Inferior parietal cortex (tissue), 1 donor: Measurements from ENCODE around the gene LRRN4.
"Not testable (repeated sequence)": the region's sequence is repeated elsewhere in the genome, so short reads cannot be mapped to it uniquely, and the experiment has no call there.

Experiments used
- DNase-seq: peaks from one replicate; pipeline ENCODE4 v3.0.0-alpha.2; 2016; ENCODE audit errors: extremely low spot score

The LRRN4 gene

DNA sequence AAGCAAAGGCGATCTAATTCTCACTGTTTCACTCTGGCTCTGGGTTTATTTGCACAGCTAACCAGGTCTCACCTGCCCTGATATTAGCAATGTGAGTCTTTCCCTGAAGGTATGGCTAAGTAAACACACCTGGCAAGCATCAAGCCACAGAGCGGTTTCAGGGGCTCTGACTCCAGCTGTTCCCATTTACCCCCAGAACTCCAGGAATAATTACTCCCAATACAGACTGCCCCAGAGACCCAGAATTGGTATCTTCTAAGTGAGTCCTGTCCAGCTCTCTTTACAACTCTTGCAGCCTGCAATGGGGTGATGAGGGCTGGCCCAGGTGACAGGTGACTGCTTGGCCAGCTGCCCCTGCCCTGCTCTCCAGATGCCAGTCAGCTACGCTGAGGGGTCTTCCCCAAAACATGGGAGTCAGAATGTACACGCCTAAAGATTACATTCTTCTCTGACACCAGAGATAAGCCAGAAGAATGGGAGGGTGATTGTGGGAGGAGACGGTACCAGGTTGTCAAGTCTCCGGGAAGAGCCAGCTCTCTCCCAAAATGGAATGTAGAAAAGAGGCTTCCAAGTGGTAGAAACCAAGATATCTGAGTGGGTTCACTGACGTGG is 4.9 kb upstream of the LRRN4 start:
- no peak for DNase-seq

DNA sequence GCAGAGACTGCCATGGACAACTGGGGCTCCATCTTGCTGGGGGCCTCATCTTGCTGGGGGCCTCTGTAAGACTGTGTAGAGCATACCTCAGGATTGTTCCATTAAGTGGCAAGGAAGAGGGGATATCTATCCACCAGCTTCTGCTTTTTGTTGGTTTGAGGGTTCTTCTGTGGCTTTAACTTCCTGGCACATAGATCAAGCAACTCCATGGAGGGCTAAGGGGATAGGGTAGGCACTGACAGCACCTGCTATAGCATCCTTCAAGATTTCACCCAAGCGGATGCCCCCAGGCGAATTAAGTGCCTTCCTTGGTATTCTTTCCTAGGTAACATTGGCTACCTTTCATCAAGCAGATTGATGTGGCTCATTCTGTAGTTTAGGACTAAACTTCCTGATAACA is 3.8 kb upstream of the LRRN4 start:
- no peak for DNase-seq

DNA sequence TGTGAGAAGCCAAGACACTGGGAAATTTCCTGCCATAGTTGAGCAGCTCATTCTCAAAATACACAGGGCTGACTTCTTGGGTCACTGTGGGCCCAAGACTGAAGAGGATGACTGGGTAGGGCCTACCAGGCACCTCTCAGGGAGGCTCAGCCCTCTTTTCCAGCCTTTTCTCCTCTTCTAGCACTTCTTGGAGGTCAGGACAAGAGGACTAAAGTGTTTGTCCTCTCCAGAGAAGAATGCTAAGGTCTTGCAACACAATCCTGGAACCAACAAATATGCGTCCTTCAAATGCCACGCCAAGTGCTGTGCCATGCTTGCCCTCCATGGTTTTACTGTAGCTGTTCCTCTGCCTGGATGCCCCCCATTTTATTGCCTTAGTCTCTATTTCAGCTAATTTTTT is 3.3 kb upstream of the LRRN4 start:
- no peak for DNase-seq

DNA sequence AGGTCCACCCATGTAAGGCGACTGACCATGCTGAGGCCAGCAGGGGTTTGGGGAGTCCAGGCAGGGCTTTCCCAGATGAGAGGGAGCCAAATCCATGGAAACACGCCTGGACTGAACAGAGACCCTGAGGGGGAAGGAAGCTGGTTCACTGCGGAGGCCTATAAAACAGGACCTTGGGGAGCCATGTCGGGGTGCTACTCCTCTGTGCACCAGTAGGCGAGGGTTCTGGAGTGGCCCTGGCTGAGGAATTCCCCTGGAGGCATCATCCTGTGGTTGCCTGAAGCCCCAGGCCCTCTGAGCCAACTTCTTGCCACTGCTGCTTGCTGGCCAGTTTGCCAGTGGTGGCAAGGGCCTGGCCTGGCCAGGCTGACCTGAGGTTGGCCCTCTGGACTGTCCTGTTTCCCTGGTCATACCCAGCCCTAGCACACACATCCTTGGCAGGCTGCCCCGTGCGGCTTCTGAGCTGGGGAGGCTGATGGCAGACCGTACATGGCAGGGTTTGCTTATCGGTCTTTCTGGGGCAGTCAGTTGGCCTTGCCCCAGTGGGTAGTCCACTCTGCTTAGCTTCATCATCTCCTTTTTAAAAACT is 2.2 kb upstream of the LRRN4 start:
- no peak for DNase-seq

DNA sequence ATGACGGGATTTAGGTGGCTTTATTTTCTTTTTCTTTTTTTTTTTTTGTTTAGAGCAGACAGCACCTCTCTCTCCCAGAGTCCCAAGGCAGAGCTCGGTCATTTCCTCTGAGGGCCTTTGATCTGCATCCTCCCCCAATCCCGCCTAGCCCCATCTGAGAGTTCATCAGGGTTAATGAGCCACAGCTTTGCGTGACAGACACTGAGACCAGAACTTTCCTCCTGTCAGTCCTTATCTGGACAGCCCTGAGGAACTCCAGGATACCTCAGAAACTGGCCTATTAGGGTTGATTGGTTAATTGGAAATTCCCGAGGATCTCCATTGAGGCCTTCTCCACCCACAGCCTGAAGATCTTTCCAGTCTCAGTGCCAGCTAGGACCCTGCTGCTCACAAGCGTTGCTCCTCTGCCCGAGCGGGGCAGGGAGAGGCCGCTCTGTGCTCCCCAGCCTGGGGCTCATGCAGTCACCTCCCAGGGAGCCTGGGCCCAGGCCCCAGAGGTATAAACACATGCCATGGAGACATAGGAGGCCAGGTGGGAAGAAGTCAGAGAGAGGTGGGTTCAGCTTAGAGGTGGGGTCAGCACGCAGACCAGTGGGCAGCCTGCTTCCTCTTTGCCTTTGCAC is 1.4 kb upstream of the LRRN4 start:
- no peak for DNase-seq

DNA sequence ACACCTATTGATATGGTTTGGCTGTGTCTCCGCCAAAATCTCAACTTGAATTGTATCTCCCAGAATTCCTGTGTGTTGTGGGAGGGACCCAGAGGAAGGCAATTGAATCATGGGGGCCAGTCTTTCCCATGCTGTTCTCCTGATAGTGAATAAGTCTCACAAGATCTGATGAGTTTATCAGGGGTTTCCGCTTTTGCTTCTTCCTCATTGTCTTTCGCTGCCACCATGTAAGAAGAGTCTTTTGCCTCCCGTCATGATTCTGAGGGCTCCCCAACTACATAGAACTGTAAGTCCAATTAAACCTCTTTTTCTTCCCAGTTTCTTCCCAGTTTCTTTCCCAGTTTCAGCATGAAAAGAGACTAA is 810 bp upstream of the LRRN4 start:
- DNase-seq = not testable (repeated sequence)

DNA sequence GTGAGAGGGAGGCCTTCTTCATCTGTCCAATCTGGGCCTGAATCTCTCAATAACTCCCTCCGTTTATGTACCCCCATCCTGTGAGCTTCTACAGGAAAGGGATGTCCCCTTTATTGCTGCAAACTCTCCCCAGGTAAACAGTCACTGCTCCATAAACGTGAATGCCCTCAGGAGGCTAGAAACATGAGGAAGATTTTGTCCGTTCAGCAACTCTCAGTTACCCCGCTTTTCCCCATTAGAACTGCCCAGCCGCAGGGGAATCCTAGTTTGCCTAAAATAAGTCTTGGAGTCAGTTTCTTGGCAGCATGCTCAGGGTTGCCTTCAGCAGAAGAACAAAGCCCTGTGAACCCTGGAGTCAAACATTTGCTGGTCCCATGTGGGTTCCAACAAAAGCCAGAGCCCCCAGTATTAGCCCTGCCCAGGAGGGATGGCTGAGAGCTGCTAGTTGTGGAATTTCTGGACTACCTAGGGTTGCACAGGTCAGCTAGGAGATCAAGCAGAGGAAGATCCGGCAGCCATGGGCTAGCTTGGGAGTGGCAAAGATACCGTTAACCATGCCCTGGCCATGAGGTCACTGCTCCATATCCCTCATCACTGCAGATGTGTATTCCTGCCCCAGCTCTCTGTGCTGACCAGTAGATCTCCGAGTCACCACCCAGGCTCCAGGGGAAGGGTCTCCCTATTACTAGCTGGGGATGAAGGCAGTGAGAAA is 640 bp downstream of the LRRN4 start:
- no peak for DNase-seq

DNA sequence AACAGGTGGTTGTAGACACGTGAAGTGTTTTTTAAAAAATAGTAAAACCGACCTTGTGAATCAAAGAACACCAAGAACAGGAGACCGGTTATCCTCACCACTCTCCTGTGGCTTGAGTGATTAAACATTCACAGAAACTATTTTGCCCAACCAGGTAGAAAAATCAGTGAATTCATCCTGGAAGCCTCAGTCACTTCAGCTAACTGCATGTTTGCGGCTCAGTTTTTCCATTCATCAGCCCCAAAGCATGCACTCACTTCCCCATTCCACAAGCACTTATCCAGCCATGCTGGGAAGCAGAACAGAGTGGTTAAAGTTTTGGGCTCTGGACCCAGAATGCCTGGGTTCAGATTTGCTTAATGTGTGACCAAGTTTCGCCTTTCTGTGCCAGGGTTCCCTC is 2.4 kb downstream of the LRRN4 start:
- no peak for DNase-seq

DNA sequence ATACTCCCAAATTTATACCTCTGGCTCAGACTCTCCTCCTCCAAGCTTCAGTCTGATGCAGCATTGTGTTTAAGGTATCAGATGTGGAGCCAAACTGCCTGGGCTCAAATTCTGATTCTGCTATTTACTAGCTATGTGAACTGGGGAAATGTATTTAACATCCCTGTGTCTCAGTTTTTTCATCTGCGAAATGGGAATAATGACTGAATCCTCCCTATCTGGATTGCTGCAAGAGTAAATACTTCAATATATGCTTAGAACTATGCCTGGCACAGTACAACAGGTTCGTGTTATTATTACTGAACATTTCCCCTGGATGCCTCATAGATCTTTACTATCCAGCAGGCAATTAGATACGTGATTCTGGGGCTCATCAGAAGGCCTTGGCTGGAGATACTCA is 5.5 kb downstream of the LRRN4 start:
- DNase-seq = no peak

DNA sequence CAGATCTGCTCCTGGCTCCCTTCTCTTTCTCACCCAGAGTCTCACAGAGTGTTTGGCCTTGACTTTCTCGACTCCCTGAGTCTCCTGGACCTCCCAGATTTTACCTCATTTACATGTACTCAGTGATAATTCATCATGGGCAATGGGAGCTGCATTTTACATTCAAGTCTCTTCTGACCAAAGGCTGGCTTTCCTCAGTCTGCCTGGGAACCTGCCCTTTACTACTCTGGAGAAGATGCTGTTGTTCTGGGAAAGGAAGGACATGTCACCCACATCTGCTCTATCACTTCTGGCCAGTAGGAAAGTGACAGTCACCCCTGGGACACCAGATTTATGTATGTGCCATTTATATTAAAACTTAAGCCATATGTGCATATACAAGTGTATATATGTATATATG is 7.4 kb downstream of the LRRN4 start:
- no peak for DNase-seq

DNA sequence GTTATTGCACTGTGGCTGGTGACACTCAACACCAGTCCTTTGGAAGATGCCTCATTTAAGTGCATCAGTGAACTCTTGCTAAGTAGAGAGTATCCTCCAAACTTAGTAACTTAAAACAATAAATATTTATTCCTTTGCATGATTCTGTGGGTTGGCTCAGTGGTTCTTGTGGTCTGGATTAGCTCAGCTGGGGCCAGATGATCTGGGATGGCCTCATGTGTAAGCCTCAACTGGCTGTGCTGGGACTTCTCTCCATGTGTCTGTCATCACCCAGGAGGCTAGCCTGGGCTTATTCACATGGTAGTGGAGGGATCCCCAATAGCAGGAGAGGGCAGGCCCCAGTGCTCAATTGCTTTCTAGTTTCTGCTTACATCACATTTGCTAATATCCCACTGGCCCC is 8.3 kb downstream of the LRRN4 start:
- no peak for DNase-seq

DNA sequence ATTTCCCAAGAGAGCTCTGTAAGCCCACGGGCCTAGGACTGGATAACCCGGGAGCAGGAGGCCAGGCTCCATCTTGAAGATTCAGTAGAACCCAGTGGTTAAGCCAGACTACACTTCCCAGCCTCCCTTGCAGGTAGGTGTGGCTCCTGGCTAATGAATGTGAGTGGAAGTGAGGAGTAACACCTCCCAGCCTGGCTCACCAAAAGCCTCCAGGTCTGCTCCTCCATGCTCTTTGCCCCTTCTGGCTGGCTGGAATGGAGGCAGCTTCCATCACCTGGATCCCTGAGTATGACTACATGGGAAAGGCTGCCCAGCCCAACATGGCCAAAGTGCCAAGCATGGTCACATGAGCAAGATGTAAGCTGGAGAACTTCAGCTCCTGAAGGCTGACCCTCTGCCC is 9.7 kb downstream of the LRRN4 start:
- no peak for DNase-seq

DNA sequence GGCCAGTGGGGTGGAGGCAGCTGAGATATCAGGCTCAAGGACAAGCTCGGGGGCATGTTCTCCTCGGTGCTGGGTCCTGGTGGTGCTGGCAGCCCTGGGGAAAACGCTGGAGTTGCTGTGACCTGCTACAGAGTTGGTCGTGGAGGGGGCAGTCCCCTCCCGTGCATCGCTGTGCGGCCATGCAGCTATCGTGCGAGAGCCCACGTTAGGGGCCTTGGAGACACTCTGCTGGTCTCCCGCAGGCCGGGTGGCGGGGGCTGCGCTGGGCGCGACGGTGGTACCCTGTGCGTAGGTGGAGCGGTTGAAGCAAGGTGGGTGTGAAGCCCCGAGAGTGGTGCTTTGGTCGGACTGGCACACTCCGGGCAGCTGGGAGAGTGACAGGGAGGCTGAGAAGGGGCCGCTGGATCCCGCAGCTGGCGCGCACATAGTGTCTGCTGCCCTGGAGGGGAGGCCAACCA is 12.0 kb downstream of the LRRN4 start:
- DNase-seq = no peak

DNA sequence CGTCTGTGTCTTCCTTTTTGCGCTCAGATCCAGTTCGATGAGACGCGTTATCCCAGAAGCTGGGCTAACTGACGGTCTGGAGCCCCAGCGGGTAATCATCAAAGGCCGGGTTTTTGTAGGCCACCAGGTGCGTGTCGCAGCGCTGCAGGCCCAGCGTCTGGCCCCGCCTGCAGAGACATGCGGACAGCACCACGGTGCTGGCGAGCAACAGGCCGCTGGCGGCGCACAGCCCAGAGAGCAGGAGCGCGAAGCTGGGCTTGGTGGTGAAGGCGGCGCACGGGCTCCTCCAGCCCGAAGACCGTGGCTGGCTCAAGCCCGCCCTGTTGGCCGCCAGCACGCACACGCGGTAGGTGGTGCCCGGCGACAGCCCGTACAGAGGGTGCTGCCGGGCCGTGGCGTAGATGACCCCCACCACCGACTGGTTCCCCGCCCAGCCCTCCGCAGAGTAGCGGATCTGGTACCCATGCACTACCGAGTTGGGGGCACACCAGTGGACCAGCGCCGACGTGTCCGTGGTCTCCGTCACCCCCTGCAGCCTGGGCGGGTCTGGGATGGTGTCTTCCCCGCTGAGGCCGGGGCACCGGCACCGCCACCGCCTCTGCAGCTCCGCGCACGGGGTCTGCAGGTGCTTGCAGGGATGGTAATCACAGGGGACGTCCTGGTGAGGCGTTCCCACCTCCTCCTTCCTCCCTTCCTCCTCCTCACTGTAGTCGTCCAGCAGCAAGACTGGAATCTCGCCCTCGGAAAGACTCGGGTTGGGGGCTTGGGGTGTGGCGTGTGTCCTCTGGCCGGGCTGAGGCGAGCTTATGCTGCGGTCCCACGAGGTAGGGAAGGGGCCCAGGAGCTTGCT is 12.7 kb downstream of the LRRN4 start:
- no peak for DNase-seq

DNA sequence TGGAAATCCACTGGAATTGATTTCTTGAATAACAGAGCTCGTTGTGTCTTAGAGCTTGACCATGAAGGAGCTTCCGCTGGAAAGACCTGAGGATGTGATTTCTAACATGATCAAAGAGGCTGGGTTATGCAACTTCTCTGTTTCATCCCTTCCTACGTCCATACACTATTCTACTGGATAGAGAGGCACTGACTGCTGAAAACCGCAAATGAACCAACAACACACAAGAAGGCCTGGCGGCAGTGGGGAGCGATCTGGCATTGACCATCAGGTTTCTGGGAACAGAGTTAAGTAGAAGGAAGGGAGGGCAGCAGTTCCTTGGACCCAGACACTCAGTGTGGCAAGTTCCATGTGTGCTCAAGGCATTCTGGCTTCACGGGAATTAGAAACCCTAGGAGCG is 13.3 kb downstream of the LRRN4 start:
- DNase-seq = no peak

DNA sequence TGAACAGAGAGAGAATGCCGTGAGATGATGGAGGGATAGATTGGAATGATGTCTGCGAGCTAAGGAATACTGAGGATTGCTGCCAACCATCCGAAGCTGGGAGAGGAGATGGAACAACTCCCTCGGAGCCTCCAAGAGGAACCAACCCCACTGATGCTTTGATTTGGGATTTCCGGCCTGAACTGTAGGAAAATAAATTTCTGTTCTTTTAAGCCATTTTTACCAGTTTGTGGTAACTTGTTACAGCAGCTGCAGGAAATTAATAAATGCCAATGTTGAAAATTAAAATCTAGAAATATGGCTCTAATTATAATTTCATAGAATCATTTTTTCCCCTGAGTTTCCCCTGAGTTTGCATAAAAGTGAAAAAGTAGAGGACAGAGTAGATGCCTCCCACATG is 14.1 kb downstream of the LRRN4 start:
- no peak for DNase-seq

DNA sequence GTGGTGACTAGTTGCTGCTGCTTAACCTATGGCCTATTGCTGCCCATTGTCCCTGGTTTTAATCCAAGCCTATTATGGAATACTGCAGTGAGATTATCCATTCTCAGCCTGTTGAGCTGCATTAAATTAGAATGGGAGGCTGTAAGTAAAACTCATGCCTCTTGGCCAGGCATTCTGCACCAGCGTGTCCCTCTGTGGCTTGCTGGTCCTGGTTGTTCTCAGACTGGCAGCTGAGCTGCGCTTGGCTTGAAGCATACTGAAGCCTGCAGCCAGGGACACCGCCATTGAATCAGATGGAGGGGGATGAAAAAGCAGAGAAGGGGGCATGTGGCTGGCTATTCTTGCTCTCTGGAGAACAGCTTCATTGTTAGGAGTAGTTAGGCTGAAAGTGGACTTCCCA is 15.6 kb downstream of the LRRN4 start:
- DNase-seq = no peak

DNA sequence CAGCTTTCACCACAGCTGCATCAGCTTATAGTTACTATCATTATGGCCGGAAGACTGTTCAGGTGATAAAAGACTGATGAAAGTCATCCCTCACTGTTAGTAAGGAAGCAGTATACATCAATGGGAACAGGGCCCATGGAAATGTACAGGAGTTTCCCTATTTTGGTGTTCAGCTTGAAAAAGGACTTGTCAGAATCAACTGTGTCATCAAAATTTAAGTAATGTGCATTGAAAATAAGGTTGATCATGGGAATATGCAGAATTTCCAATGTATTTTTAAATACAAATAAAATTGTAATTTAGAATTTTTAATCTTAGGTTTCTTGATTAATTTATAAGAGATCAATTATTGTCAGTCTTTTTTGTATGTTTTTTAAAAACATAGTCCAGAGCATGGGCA is 16.8 kb downstream of the LRRN4 start:
- DNase-seq = no peak

DNA sequence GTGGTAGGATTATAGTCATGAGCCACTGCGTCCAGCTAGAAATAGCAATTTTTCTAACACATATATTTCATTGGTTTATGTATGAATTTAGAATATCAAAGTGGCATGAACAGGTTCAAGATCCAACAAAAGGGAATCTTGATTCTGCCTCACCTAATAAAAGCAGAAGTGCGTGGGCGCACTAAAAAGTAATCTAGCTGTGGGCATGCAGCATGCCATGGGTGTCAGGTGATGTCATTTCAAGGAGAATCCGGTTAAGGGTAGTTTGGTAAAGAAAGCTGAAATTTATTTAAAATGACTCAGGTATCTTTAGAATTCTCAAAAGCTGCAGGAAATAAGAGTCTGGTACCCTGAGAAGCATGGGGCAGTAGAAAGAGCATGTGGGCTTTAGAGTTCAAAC is 17.6 kb downstream of the LRRN4 start:
- DNase-seq = no peak

DNA sequence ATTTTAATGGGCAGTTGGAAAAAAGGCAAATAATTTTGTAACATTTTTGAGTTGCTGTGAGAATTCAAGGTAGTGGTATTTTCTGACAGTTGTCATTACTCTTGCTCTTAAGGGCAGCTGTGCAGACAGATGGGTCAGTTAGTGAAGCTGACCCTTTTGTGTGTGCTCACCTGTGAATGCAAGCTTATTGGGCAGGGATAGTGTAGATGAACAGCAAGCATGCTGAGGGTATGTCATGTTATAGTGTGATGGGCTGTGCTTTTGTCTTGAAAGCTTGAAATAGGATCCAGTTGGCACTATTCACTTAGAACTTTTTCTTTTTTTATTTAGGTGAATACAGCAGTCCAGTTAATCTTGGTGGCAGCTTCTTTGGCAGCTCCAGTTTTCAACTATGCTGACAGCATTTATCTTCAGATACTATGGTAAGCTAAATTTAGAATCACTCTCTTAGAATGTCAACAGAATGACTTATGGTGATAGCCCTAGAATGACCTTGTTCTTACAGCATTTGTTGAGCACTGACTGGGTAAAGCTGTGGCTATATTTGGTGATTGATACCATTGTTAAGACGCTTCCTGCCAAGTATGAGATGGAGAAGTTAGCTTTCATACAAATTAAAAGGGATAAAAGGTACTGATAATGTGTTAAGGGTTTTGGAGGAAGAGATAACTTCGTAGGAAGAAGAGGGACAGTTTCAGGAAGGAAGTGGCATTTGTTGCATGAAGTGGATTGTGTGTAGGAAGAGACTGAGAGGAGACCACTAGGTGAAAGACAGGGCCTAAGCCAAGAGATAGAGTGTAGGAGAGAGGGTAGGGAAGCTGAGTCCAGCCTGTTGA is 19.5 kb downstream of the LRRN4 start:
- no peak for DNase-seq

DNA sequence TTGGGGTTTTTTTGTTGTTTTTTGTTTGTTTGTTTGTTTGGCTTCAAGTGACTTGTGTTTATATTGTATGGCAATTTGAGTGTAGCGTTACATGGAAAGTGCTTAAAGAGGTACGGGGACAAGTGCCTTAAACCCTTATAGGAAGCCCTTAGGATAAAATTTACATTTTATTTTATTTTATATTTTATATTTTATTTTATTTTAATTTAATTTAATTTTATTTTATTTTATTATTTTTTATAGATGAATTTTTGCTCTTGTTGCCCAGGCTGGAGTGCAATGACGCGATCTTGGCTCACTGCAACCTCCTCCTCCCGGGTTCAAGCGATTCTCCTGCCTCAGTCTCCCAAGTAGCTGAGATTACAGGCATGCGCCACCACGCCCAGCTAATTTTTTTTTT is 21.0 kb downstream of the LRRN4 start:
- DNase-seq = not testable (repeated sequence)
